D721Med (cell line): ENCODE measurements around the gene KCNQ2.

Experiments
- DNase-seq: peaks from one replicate; pipeline ENCODE4 v3.0.0; 2011; ENCODE audit warnings: low spot score; ENCODE audit not compliant: insufficient read length
- FAIRE-seq: peaks from 2 replicates; lab custom pipeline; 2011; peaks lifted over from hg19 to GRCh38; lab: Jason Lieb, UNC
- TF ChIP-seq, protein P1 (sequence below): IDR thresholded peaks from 2 replicates; pipeline ENCODE4 v1.5.1; 2012; ENCODE audit warnings: mild to moderate bottlenecking, control low read depth; ENCODE audit not compliant: insufficient read depth; ENCODE audit errors: missing control alignments

The KCNQ2 gene

DNA sequence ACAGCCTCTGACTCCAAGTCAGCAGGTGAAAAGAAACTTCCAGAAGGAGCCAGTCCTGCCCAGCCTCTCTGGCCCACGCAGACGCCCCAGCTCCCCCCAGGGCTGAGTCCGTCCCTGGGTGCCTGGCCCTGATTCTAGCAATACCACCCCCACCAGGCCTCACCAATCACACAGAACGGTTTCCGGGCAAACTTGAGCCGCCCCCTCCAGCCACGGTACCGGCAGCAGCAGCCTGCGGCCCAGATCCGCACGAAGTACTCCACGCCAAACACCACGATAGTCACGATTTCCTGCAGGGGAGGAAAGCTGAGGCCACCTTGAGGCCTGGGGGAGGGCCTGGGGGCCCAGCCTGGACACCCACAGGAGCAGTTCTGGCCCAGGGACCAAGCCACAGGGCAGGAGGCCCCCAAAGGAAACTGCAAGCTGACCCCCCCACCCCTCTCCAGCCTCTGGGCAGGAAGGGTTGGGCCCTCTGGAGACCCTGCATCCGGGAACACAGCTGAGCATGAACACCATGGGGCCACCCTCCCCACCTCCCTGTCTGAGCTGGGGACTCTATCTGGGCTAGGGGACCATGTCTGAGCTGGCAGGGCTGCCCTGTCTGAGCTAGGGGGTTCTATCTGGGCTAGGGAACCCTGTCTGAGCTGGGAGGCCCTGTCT is 27.2 kb downstream of the KCNQ2 start:
- TF ChIP-seq, protein P1, sequence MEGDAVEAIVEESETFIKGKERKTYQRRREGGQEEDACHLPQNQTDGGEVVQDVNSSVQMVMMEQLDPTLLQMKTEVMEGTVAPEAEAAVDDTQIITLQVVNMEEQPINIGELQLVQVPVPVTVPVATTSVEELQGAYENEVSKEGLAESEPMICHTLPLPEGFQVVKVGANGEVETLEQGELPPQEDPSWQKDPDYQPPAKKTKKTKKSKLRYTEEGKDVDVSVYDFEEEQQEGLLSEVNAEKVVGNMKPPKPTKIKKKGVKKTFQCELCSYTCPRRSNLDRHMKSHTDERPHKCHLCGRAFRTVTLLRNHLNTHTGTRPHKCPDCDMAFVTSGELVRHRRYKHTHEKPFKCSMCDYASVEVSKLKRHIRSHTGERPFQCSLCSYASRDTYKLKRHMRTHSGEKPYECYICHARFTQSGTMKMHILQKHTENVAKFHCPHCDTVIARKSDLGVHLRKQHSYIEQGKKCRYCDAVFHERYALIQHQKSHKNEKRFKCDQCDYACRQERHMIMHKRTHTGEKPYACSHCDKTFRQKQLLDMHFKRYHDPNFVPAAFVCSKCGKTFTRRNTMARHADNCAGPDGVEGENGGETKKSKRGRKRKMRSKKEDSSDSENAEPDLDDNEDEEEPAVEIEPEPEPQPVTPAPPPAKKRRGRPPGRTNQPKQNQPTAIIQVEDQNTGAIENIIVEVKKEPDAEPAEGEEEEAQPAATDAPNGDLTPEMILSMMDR: no peak
- no peak for FAIRE-seq
- DNase-seq: no peak

DNA sequence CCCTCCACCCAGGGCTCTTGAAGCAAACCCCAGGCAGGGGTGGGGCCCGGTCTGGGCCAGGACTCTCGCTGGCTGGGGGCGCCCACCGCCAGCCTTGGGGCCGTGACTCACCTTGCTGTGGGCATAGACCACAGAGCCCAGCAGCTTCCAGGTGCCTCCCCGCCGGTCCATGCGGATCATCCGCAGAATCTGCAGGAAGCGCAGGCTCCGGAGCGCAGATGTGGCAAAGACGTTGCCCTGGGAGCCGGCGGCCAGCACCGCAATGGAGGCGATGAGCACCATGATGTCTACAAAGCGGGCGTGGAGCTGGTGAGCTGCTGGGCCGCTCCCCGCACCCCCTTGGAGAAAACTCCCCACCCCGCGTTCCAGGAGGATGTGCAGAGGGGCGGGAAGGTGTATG is 27.9 kb downstream of the KCNQ2 start:
- DNase-seq (no peak), FAIRE-seq (no peak)
- TF ChIP-seq, protein P1: no peak

DNA sequence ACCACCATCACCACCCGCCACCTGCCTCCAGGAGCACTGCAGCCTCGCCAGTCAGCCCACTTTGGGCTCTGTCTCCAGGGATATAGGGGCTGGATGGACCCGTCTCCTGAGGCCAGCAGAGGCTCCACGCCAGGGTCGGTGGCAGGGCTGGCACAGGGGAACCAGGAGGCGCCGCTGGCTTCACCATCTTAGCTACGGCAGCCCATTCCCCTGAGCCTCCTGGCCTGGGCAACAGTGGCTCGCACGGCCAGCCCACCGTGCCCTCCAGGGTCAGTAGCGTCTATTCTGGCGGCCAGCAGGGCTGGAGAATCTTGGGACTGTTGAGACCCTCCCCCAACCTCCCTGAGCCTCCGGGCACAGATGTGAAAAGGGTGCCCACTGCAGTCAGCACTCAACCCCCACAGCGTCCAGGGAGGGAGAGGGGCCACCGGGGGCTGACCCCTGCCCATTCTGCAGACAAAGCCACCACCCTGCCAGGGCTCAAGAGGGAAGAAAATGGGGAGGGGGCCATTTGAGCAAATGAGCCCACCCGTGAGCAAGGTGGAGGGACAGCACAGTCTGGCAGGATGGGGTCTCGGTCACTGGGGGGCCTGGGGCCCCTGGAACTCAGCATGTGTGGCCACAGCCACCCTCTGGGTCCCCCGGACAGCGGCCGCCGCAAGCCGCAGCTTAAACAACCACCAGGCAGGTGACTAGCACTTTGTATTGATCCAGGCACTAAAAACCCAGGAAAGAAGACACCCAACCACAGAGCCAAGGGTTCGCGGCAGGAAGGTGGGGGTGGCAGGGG is 28.7 kb downstream of the KCNQ2 start:
- DNase-seq: no peak
- FAIRE-seq: no peak
- TF ChIP-seq, protein P1: no peak

DNA sequence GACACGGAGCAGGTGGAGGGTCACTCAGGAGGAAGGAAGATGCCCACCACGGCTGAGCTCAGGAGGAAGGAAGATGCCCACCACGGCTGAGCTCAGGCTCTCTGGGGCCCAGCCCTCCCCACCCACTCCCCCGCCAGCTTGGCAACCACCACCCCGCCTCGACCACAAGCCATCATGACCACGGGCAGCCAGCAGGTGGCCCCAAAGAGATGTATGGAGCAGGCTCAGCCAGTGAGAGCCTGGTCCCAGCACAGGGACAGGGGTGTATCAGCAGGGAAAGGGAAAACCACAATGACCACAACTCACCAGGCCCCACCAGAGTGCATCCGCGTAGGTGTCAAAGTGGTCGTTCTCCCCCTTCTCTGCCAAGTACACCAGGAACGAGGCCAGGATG is 30.4 kb downstream of the KCNQ2 start:
- no peak for DNase-seq
- no peak for FAIRE-seq
- TF ChIP-seq, protein P1: peak; percentile 62

DNA sequence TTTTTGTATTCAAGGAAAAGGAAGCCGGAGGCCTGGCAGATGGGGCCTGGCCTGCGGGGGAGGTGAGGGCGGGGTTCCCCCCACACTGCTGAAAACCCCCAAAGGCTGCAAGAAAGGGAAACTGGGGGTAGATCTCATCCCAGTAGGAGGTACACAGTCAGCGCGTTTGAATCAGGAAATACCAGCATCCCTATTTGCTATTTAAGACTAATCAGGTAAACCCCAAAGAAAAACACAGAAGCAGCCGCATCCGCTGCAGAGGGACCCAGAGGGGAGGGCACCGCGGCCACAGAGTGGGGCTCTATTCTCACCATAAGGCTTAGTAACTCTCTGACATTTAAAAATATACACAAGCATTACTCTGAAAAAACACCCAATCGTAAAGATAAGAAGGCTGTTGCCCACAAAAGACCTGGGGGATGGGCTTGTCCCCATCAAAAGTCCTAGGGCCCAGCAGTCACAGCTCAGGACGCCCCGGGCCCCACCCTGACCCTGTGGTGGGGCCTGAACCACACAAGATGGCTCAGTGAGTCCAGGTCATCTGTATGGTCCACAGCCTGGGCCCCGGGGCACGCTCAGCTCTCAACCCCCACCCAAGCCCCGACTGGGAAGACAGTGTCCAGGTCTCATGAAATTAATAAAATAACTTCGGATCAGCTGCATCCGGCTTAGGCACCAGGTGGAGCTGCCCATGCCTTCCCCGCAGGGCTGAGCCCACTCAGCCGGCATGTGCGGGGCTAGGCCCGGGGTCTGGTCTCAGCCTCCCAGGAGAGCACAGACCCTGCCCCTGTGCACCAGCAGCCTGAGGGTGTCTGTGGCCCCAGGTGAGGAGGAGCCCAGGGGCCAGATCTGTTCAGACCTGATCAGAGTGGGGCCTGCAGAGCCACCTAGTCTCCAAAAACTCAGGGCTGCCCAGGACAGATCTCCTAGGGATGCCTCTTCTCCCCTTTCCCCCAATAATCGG is 31.0 kb downstream of the KCNQ2 start:
- FAIRE-seq: no peak
- TF ChIP-seq, protein P1: no peak
- DNase-seq: no peak

DNA sequence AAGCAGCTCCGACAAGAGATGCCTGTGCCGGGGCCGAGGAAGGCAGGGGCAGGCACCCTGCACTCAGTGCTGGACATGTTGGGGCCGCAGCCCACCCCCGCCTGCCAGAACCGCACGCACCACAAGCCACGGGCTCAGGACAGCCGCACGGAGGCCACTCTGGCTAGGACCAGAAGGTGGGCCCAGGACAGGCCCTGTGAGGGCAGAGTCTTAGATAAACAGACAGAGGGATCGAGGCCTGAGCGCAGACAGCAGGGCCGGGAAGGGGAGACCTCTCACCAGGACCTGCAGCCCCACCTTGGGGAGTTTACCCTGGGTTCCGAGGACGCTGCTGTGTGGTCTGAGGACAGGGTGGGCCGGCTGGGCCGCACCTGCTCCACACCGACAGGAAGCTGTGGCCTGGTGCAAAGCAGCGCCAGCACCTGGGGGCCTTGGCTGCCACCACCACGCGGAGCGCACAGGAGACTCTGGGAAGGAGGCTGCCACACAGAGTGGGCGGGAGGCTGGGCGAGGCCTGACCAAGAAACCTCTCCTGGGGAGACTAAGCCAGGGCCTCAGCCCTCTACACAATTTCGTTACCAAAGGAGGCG is 32.0 kb downstream of the KCNQ2 start:
- DNase-seq (no peak), FAIRE-seq (no peak)
- TF ChIP-seq, protein P1: no peak
